Measurements from ENCODE around the gene MBOAT2.

MBOAT2 gene

DNA sequence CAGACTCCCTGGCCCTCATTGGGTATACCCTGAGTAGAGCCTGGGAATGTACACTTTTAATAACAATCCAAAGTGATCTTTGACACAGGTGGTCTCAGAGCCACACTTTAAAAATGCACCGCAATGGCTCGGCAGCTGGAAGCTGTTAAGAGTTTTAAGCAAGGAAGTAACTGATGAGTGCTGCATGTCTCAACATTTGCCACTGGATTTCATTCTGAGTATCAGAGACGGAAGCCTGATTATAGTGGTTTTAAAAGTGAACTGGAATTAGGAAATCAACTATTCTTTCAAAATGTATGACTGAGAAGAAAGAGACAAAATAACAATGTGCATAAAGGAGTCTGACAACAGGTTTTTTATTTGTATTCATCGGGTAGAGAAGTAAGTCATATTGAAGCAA lies 7.5 kb downstream of the MBOAT2 start:
- DNase-seq, result no peak
- Histone ChIP-seq H3K9me3 (ENCODE audit: control insufficient read depth, low read length) (no peaks in the 10 kb centered on the region), H3K36me3 (ENCODE audit: control insufficient read depth, insufficient read depth, low read length) (no peaks in the 10 kb centered on the region), H3K4me1 (ENCODE audit: control insufficient read depth, insufficient read depth, low read length, poor library complexity, severe bottlenecking) (no peaks in the 10 kb centered on the region), H3K4me3 (ENCODE audit: insufficient read depth, low read depth, low read length, poor library complexity, severe bottlenecking) (no peak overlapping the region), H3K27ac (ENCODE audit: insufficient read depth, low read length, poor library complexity, severe bottlenecking) (no peak overlapping the region), H3K27me3 (replicated peaks; ENCODE audit: control insufficient read depth, insufficient read depth, low read length, poor library complexity, severe bottlenecking) (peaks cover 5% of the 10 kb centered on the region)

DNA sequence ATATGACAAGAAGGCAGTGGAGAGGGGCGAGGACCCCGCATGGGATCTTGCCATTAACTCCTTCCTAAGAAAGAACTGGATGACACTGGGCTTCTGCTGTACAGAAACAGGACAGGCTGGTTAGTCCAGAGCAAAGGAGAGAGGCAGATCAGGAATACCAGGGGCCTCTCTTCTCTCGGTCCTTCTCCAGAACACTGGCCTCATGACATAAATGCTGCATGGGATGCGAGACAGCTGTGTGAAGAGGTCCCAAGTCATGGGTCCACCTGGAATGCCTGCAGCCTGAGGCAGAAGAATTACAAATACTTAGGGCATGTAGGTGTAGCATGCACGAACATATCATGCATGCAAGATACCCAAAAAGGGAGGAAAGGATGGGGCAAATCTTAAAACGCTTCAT lies 9.1 kb downstream of the MBOAT2 start:
- H3K27ac ChIP-seq (ENCODE audit: insufficient read depth, low read length, poor library complexity, severe bottlenecking), result no peak overlapping the region
- no peaks in the 10 kb centered on the region for H3K9me3 ChIP-seq (ENCODE audit: control insufficient read depth, low read length)

DNA sequence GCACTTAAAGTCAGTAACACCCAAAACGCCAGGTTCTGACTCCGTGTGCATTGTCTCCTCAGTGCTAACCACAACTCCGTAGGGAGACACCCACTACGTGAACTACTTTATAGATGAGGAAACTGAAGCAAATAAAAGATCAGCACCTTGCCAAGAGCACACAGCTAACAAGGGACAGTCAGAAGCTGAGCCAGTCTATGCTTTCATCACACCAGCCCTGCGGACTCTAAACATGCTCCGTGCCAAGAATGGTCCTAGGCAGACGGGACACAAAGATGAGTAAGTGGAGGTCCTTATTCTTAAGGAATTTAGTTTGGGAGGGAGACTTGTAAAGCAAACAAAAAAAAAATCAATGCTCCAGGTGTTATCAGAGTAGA lies 9.6 kb downstream of the MBOAT2 start:
- no peak overlapping the region for H3K4me3 ChIP-seq (ENCODE audit: insufficient read depth, low read depth, low read length, poor library complexity, severe bottlenecking)
- H3K36me3 ChIP-seq (ENCODE audit: control insufficient read depth, insufficient read depth, low read length), result no peaks in the 10 kb centered on the region
- no peaks in the 10 kb centered on the region for H3K9me3 ChIP-seq (ENCODE audit: control insufficient read depth, low read length)
- DNase-seq, result no peak
- no peaks in the 10 kb centered on the region for H3K4me1 ChIP-seq (ENCODE audit: control insufficient read depth, insufficient read depth, low read length, poor library complexity, severe bottlenecking)
- no peak overlapping the region for H3K27ac ChIP-seq (ENCODE audit: insufficient read depth, low read length, poor library complexity, severe bottlenecking)
- peaks cover 5% of the 10 kb centered on the region for H3K27me3 ChIP-seq (replicated peaks; ENCODE audit: control insufficient read depth, insufficient read depth, low read length, poor library complexity, severe bottlenecking)

More for the DNA sequence above, 9.1 kb downstream of the MBOAT2 start:
- H3K4me1 ChIP-seq (ENCODE audit: control insufficient read depth, insufficient read depth, low read length, poor library complexity, severe bottlenecking), result no peaks in the 10 kb centered on the region
- no peaks in the 10 kb centered on the region for H3K36me3 ChIP-seq (ENCODE audit: control insufficient read depth, insufficient read depth, low read length)
- H3K27me3 ChIP-seq (replicated peaks; ENCODE audit: control insufficient read depth, insufficient read depth, low read length, poor library complexity, severe bottlenecking), result peaks cover 5% of the 10 kb centered on the region
- no peak for DNase-seq
- no peak overlapping the region for H3K4me3 ChIP-seq (ENCODE audit: insufficient read depth, low read depth, low read length, poor library complexity, severe bottlenecking)

DNA sequence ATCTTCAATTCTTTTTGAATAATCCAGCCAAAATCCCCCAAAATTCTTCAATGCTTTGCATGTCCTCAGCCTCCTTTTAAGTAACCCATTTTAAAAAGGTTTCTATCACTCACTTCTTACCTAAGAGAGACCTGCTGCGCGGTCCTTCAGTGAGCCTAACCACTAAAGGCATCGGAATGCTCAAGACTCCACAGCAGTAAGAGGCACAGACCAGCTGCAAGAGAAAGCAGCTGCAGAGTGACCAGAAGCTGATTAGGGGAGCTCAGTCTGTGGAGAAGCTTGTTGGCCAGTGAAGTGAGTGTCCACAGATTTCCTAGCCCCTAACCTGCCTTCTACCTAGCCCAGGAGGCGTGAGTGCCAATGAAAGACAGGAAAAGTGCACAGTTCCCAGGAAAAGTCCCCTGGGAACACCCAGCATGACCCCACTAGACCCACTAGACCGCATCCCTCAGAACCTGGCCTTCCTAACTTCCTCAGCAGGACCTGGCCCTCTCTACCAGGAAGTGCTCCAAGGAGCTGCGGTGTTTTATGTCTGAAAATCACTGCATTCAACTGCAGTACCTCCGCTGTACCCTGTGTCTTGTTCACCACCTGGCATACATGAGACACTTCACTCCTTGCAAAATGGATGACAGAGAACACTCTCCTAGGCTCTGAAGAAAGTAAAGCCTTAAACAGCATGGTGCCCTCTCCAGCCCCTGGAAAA lies 10.1 kb downstream of the MBOAT2 start:
- no peak for DNase-seq
- Histone ChIP-seq H3K4me3 (ENCODE audit: insufficient read depth, low read depth, low read length, poor library complexity, severe bottlenecking) (no peak overlapping the region), H3K27ac (ENCODE audit: insufficient read depth, low read length, poor library complexity, severe bottlenecking) (no peak overlapping the region)

GRCh38 chr2:8992643-8993042 lies 10.8 kb downstream of the MBOAT2 start:
- no peak overlapping the region for H3K4me3 ChIP-seq (ENCODE audit: insufficient read depth, low read depth, low read length, poor library complexity, severe bottlenecking)
- no peaks in the 10 kb centered on the region for H3K36me3 ChIP-seq (ENCODE audit: control insufficient read depth, insufficient read depth, low read length)
- peaks cover 5% of the 10 kb centered on the region for H3K27me3 ChIP-seq (replicated peaks; ENCODE audit: control insufficient read depth, insufficient read depth, low read length, poor library complexity, severe bottlenecking)
- H3K27ac ChIP-seq (ENCODE audit: insufficient read depth, low read length, poor library complexity, severe bottlenecking), result no peak overlapping the region
- no peak for DNase-seq
- H3K4me1 ChIP-seq (ENCODE audit: control insufficient read depth, insufficient read depth, low read length, poor library complexity, severe bottlenecking), result no peaks in the 10 kb centered on the region
- no peaks in the 10 kb centered on the region for H3K9me3 ChIP-seq (ENCODE audit: control insufficient read depth, low read length)

More for the DNA sequence above, 10.1 kb downstream of the MBOAT2 start:
- peaks cover 5% of the 10 kb centered on the region for H3K27me3 ChIP-seq (replicated peaks; ENCODE audit: control insufficient read depth, insufficient read depth, low read length, poor library complexity, severe bottlenecking)
- no peaks in the 10 kb centered on the region for H3K4me1 ChIP-seq (ENCODE audit: control insufficient read depth, insufficient read depth, low read length, poor library complexity, severe bottlenecking)
- no peaks in the 10 kb centered on the region for H3K9me3 ChIP-seq (ENCODE audit: control insufficient read depth, low read length)
- no peaks in the 10 kb centered on the region for H3K36me3 ChIP-seq (ENCODE audit: control insufficient read depth, insufficient read depth, low read length)

- no peak for DNase-seq
- Histone ChIP-seq H3K27ac (ENCODE audit: insufficient read depth, low read length, poor library complexity, severe bottlenecking) (no peak overlapping the region), H3K27me3 (replicated peaks; ENCODE audit: control insufficient read depth, insufficient read depth, low read length, poor library complexity, severe bottlenecking) (peaks cover 5% of the 10 kb centered on the region), H3K36me3 (ENCODE audit: control insufficient read depth, insufficient read depth, low read length) (no peaks in the 10 kb centered on the region), H3K4me1 (ENCODE audit: control insufficient read depth, insufficient read depth, low read length, poor library complexity, severe bottlenecking) (no peaks in the 10 kb centered on the region), H3K4me3 (ENCODE audit: insufficient read depth, low read depth, low read length, poor library complexity, severe bottlenecking) (no peak overlapping the region), H3K9me3 (ENCODE audit: control insufficient read depth, low read length) (no peaks in the 10 kb centered on the region)
Measured at GRCh38 chr2:8989536-8990079, 13.9 kb downstream of the MBOAT2 start.

GRCh38 chr2:8987410-8987809 lies 16.1 kb downstream of the MBOAT2 start:
- H3K27ac ChIP-seq (ENCODE audit: insufficient read depth, low read length, poor library complexity, severe bottlenecking), result no peak overlapping the region
- H3K36me3 ChIP-seq (ENCODE audit: control insufficient read depth, insufficient read depth, low read length), result no peaks in the 10 kb centered on the region
- H3K9me3 ChIP-seq (ENCODE audit: control insufficient read depth, low read length), result no peaks in the 10 kb centered on the region
- H3K4me3 ChIP-seq (ENCODE audit: insufficient read depth, low read depth, low read length, poor library complexity, severe bottlenecking), result no peak overlapping the region
- H3K4me1 ChIP-seq (ENCODE audit: control insufficient read depth, insufficient read depth, low read length, poor library complexity, severe bottlenecking), result no peaks in the 10 kb centered on the region
- H3K27me3 ChIP-seq (replicated peaks; ENCODE audit: control insufficient read depth, insufficient read depth, low read length, poor library complexity, severe bottlenecking), result no peaks in the 10 kb centered on the region
- no peak for DNase-seq

- no peak overlapping the region for H3K4me3 ChIP-seq (ENCODE audit: insufficient read depth, low read depth, low read length, poor library complexity, severe bottlenecking)
- no peak for DNase-seq
- no peaks in the 10 kb centered on the region for H3K4me1 ChIP-seq (ENCODE audit: control insufficient read depth, insufficient read depth, low read length, poor library complexity, severe bottlenecking)
- H3K9me3 ChIP-seq (ENCODE audit: control insufficient read depth, low read length), result no peaks in the 10 kb centered on the region
- H3K27me3 ChIP-seq (replicated peaks; ENCODE audit: control insufficient read depth, insufficient read depth, low read length, poor library complexity, severe bottlenecking), result no peaks in the 10 kb centered on the region
- no peak overlapping the region for H3K27ac ChIP-seq (ENCODE audit: insufficient read depth, low read length, poor library complexity, severe bottlenecking)
- H3K36me3 ChIP-seq (ENCODE audit: control insufficient read depth, insufficient read depth, low read length), result no peaks in the 10 kb centered on the region
Measured at GRCh38 chr2:8986327-8986976, 17.0 kb downstream of the MBOAT2 start.

DNA sequence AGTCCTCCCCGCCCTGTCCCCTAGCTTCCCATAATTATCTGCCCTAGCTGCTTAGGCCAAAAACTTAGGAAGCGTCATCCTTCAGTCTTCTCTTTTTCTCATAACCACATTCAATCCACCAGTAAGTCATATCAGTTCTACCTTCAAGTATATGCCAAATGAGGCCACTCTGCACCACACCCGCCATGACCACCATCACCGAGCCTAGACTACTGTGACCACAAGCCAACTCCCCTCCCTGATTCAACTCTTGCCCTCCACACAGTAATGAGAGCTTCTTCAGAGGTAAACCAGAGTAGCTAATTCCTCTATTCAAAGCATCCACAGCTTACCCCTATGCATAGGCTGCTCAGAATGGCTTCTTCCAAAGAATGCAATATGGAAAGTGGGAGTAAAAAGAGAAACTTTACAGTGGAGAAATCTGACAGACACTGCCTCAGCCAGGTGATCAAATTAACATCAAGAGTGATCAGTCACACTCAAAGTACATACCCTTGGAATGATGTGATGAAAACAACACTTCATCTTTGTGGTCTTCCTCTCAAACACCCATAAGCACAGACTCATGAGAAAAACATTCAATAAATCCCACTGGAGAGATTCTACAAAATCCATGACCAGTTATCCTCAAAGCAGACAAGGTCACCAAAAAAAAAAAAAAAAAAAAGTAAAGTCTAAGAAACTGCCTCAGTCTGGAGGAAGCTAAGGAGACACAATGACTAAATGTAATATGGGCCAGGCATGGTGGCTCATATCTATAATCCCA lies 17.7 kb downstream of the MBOAT2 start:
- Histone ChIP-seq H3K36me3 (ENCODE audit: control insufficient read depth, insufficient read depth, low read length) (no peaks in the 10 kb centered on the region), H3K27me3 (replicated peaks; ENCODE audit: control insufficient read depth, insufficient read depth, low read length, poor library complexity, severe bottlenecking) (no peaks in the 10 kb centered on the region), H3K27ac (ENCODE audit: insufficient read depth, low read length, poor library complexity, severe bottlenecking) (no peak overlapping the region), H3K9me3 (ENCODE audit: control insufficient read depth, low read length) (no peaks in the 10 kb centered on the region), H3K4me3 (ENCODE audit: insufficient read depth, low read depth, low read length, poor library complexity, severe bottlenecking) (no peak overlapping the region), H3K4me1 (ENCODE audit: control insufficient read depth, insufficient read depth, low read length, poor library complexity, severe bottlenecking) (no peaks in the 10 kb centered on the region)
- no peak for DNase-seq

GRCh38 chr2:8984855-8985254 lies 18.6 kb downstream of the MBOAT2 start:
- H3K27me3 ChIP-seq (replicated peaks; ENCODE audit: control insufficient read depth, insufficient read depth, low read length, poor library complexity, severe bottlenecking), result no peaks in the 10 kb centered on the region
- H3K4me1 ChIP-seq (ENCODE audit: control insufficient read depth, insufficient read depth, low read length, poor library complexity, severe bottlenecking), result no peaks in the 10 kb centered on the region
- DNase-seq, result no peak
- H3K4me3 ChIP-seq (ENCODE audit: insufficient read depth, low read depth, low read length, poor library complexity, severe bottlenecking), result no peak overlapping the region
- H3K9me3 ChIP-seq (ENCODE audit: control insufficient read depth, low read length), result no peaks in the 10 kb centered on the region
- no peak overlapping the region for H3K27ac ChIP-seq (ENCODE audit: insufficient read depth, low read length, poor library complexity, severe bottlenecking)
- no peaks in the 10 kb centered on the region for H3K36me3 ChIP-seq (ENCODE audit: control insufficient read depth, insufficient read depth, low read length)

All from effector memory CD4-positive, alpha-beta T cell (primary cell).